GM06990 (cell line): ENCODE measurements around the gene AP1M2.
"Not testable (repeated sequence)": the region's sequence is repeated elsewhere in the genome, so short reads cannot be mapped to it uniquely, and the experiment has no call there.

Experiments used
- DNase-seq: peaks from one replicate; pipeline ENCODE4 v3.0.0-alpha.2; 2011; ENCODE audit not compliant: insufficient read length; ENCODE audit errors: extremely low read depth
- H3K27me3 ChIP-seq: replicated peaks from 2 replicates; pipeline ENCODE4 v1.6.0; 2011; ENCODE audit warnings: low read length; ENCODE audit not compliant: control insufficient read depth, insufficient read depth
- H3K36me3 ChIP-seq: 2 replicates; pipeline ENCODE4 v1.5.1; 2011; ENCODE audit warnings: low read length; ENCODE audit not compliant: control insufficient read depth, insufficient read depth
- H3K4me3 ChIP-seq: replicated peaks from 2 replicates; pipeline ENCODE4 v1.5.1; 2011; ENCODE audit warnings: low read depth, mild to moderate bottlenecking, control low read depth, low read length
- TF ChIP-seq, protein P1 (sequence below): IDR thresholded peaks from 2 replicates; pipeline ENCODE4 v1.5.1; 2011; ENCODE audit warnings: low read length, control low read depth, mild to moderate bottlenecking, inconsistent platforms; ENCODE audit not compliant: insufficient read depth, poor library complexity, severe bottlenecking

Gene AP1M2

DNA sequence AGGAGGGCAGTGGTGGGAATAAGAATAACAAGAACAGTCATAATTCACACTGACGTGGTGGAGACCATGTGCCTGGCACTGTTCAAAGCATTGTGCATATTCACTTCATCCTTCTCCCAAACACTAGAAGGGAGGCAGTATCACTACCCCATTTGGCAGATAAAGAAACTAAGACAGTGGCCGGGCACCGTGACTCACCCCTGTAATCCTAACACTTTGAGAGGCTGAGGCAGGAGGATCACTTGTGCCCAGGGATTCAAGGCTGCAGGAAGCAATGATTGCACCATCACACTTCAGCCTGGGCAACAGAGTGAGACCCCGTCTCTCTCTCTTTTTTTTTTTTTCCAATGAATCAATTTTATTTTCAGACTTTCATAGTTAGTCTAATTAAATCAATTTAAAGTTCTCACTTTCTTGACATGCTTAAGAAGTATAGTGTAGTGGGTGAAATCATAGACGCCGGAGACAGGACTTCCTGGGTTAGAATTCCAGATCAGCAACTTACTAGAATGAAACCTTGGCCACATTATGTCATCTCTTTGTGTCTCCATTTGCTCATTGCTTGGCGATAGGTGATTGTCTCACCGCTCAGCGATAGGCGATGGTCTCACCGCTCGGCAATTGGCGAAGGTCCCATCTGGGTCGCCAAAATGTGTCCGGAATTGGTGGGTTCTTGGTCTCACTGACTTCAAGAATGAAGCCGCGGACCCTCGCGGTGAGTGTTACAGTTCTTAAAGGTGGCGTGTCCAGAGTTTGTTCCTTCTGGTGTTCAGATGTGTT lies 48.7 kb downstream of the AP1M2 start:
- H3K4me3 ChIP-seq, result no peak overlapping the region
- no peak for DNase-seq
- TF ChIP-seq, protein P1, sequence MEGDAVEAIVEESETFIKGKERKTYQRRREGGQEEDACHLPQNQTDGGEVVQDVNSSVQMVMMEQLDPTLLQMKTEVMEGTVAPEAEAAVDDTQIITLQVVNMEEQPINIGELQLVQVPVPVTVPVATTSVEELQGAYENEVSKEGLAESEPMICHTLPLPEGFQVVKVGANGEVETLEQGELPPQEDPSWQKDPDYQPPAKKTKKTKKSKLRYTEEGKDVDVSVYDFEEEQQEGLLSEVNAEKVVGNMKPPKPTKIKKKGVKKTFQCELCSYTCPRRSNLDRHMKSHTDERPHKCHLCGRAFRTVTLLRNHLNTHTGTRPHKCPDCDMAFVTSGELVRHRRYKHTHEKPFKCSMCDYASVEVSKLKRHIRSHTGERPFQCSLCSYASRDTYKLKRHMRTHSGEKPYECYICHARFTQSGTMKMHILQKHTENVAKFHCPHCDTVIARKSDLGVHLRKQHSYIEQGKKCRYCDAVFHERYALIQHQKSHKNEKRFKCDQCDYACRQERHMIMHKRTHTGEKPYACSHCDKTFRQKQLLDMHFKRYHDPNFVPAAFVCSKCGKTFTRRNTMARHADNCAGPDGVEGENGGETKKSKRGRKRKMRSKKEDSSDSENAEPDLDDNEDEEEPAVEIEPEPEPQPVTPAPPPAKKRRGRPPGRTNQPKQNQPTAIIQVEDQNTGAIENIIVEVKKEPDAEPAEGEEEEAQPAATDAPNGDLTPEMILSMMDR, result no peak
- no peaks in the 10 kb centered on the region; the same call in 1 of the 2 replicates for H3K27me3 ChIP-seq
- no peaks in the 10 kb centered on the region for H3K36me3 ChIP-seq

DNA sequence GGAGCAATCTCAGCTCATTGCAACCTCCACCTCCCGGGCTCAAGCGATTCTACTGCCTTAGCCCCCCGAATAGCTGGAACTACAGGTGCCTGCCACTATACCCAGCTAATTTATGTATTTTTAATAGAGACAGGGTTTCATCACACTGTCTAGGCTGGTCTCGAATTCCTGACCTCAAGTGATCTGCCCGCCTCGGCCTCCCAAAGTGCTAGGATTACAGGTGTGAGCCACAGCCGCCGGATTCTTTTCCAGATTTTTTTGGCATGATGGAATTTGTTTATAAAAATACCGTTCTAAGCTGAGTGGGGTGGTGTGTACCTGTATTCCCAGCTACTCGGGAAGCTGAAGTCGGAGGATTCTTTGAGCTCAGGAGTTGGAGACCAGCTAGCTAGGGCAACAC lies 49.4 kb downstream of the AP1M2 start:
- TF ChIP-seq, protein P1, result no peak
- Histone ChIP-seq H3K4me3 (no peak overlapping the region), H3K36me3 (no peaks in the 10 kb centered on the region)

DNA sequence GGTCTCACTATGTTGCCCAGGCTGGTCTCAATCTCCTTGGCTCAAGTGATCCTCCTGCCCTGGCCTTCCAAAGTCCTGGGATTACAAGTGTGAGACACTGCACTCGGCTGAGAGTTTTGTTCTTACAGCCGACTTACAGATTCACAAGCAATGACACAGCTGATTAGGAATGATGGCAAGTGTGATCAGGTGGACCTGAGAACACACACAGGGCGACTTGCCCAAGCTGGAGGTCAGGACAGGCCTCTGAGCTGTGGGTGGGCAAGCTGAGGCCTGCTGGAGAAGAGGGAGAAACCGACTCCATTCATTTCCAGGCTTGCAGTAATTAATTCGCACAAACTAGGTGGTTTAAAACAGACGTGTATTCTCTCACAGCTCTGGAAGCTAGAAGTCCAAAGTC lies 51.5 kb downstream of the AP1M2 start:
- H3K36me3 ChIP-seq, result no peaks in the 10 kb centered on the region
- TF ChIP-seq, protein P1, result no peak
- DNase-seq, result no peak
- H3K4me3 ChIP-seq, result no peak overlapping the region
- no peaks in the 10 kb centered on the region for H3K27me3 ChIP-seq

More for the DNA sequence above, 49.4 kb downstream of the AP1M2 start:
- no peaks in the 10 kb centered on the region; the same call in 1 of the 2 replicates for H3K27me3 ChIP-seq
- no peak for DNase-seq

DNA sequence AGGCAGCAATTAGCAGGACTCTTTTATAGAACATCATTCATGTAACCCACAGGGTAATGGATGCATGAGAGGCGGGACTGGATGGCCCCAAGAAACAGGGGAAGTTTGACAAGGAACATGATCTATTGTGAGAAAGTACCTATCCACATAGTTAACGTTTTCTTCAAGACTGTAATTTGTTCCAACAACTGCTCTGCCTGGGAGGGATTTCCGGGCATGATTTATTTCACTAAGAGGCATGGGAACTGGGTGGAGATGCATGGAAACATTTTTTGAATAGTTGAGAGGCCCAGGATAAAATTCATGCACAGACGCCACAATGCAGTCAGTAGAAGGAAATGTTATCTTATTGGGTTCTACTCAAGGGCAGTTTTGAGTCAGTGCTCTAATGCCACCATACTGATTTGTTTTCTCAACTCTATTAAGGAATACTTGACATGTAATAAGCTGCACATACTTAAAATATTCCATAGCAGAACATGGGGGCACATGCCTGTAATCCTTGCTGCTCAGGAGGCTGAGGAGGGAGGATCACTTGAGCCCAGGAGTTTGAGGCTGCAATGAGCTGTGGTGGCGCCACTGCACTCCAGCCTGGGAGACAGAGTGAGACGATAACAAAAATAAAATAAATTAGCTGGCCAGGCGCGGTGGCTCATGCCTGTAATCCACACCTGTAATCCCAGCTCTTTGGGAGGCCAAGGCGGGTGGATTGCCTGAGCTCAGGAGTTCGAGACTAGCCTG lies 53.3 kb downstream of the AP1M2 start:
- no peaks in the 10 kb centered on the region for H3K36me3 ChIP-seq
- no peaks in the 10 kb centered on the region for H3K27me3 ChIP-seq
- no peak for DNase-seq
- H3K4me3 ChIP-seq, result no peak overlapping the region
- TF ChIP-seq, protein P1, result no peak

DNA sequence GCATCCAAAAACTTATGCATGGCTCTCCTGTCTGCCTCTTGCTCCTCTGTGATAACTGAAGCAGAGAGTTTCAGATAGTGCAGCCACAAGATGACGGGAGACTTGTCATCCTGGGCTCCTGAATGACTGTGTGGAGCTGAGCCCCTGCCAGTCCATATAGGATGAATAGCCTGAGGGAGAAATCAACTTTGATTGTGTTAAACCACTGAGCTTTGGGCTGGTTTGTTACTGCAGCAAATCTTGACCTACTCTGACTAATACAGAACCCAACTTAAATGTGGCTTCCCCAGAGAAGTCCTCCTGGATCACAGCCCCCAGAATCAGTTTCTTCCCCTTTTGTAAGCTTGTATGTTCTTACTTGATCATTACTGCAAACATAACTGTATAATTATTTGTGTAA lies 54.7 kb downstream of the AP1M2 start:
- Histone ChIP-seq H3K4me3 (no peak overlapping the region), H3K27me3 (no peaks in the 10 kb centered on the region), H3K36me3 (no peaks in the 10 kb centered on the region)
- DNase-seq, result no peak
- TF ChIP-seq, protein P1, result no peak

DNA sequence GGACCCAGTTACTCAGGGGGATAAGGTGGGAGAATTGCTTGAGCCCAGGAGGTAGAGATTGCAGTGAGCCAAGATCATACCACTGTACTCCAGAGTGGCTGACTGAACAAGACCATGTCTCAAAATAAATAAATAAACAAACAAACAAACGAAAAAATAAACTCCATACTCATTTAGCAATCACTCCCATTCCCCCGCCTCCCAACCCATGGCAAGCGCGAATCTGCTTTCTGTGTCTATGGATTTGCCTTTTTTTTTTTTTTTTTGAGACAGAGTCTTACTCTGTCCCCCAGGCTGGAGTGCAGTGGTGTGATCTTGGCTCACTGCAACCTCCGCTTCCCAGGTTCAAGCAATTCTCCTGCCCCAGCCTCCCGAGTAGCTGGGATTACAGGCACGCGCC lies 60.2 kb downstream of the AP1M2 start:
- DNase-seq, result not testable (repeated sequence)

More for the DNA sequence above, 60.2 kb downstream of the AP1M2 start:
- not testable (repeated sequence) for H3K36me3 ChIP-seq, H3K27me3 ChIP-seq, H3K4me3 ChIP-seq
